ENCODE data around the gene HIRIP3. TPM values are rescaled to one million over a fixed set of nuclear protein-coding genes. Genes with fewer than 3 reads are reported as not detected.

HIRIP3 gene
- total and polyA plus RNA-seq, 2 experiments from 2014 or later: 3.2 to 11.9 TPM

GRCh38 chr16:29988346-29989075 is 6.9 kb downstream of the HIRIP3 start:
- no peak for DNase-seq
- H3K4me3 ChIP-seq: no peak overlapping the region
- H3K27ac ChIP-seq: no peak overlapping the region
- H3K79me2 ChIP-seq (ENCODE audit: insufficient read depth): 0 out of 2 replicates have a peak, but pooled peaks cover 6% of the 10 kb centered on the region
- H3K9me3 ChIP-seq (ENCODE audit: low read depth): no peaks in the 10 kb centered on the region
- H3K9ac ChIP-seq: no peak overlapping the region
- TF ChIP-seq EZH2 (IDR thresholded peaks at IDR 0.05; ENCODE audit: insufficient read depth, poor library complexity, severe bottlenecking) (no peak), EZH2phosphoT487 (IDR thresholded peaks at IDR 0.05; ENCODE audit: insufficient read depth, low read depth) (no peak)
- H3F3A ChIP-seq (ENCODE audit: insufficient read depth): peaks cover 13% of the 10 kb centered on the region; the same call in 1 of the 2 replicates
- no peak overlapping the region for H3K4me2 ChIP-seq (ENCODE audit: unreplicated experiment)
- no peak overlapping the region for H2AFZ ChIP-seq
- no peaks in the 10 kb centered on the region for H4K20me1 ChIP-seq (ENCODE audit: insufficient read depth)
- no peaks in the 10 kb centered on the region for H3K4me1 ChIP-seq (ENCODE audit: insufficient read depth)
- no peaks in the 10 kb centered on the region for H3K27me3 ChIP-seq (replicated peaks; ENCODE audit: insufficient read depth)
- H3K9me2 ChIP-seq (ENCODE audit: insufficient read depth): no peaks in the 10 kb centered on the region
- H3K36me3 ChIP-seq (ENCODE audit: low read depth): peaks cover 21% of the 10 kb centered on the region; the same call in 1 of the 2 replicates
- WGBS, 2 experiments (ENCODE audit: low coverage in 1 of 2, low lambda C conversion rate in 2 of 2, missing lambda C conversion rate in 2 of 2): 82 to 84% methylated on average over 17 of the region's 17 CpGs
- in situ Hi-C loops (cut with MboI): no loop called here

DNA sequence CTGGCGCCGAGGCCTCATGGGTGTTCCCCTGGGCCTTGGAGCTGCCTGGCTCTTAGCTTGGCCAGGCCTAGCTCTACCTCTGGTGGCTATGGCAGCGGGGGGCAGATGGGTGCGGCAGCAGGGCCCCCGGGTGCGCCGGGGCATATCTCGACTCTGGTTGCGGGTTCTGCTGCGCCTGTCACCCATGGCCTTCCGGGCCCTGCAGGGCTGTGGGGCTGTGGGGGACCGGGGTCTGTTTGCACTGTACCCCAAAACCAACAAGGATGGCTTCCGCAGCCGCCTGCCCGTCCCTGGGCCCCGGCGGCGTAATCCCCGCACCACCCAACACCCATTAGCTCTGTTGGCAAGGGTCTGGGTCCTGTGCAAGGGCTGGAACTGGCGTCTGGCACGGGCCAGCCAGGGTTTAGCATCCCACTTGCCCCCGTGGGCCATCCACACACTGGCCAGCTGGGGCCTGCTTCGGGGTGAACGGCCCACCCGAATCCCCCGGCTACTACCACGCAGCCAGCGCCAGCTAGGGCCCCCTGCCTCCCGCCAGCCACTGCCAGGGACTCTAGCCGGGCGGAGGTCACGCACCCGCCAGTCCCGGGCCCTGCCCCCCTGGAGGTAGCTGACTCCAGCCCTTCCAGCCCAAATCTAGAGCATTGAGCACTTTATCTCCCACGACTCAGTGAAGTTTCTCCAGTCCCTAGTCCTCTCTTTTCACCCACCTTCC is 7.9 kb downstream of the HIRIP3 start:
- peaks cover 6% of the 10 kb centered on the region; the same call in 1 of the 2 replicates for H3F3A ChIP-seq (ENCODE audit: insufficient read depth)
- no peak overlapping the region for H3K9ac ChIP-seq
- WGBS, 2 experiments (ENCODE audit: low coverage in 1 of 2, low lambda C conversion rate in 2 of 2, missing lambda C conversion rate in 2 of 2): 97 to 99% methylated on average over 28 to 35 of the region's 35 CpGs
- H3K9me3 ChIP-seq (ENCODE audit: low read depth): no peaks in the 10 kb centered on the region
- no peak overlapping the region for H3K4me3 ChIP-seq
- H4K20me1 ChIP-seq (ENCODE audit: insufficient read depth): no peaks in the 10 kb centered on the region
- H3K27me3 ChIP-seq (replicated peaks; ENCODE audit: insufficient read depth): no peaks in the 10 kb centered on the region
- no peak overlapping the region for H3K27ac ChIP-seq
- H3K4me2 ChIP-seq (ENCODE audit: unreplicated experiment): no peak overlapping the region
- H3K4me1 ChIP-seq (ENCODE audit: insufficient read depth): no peaks in the 10 kb centered on the region
- in situ Hi-C loops (cut with MboI): no loop called here
- H2AFZ ChIP-seq: no peak overlapping the region
- no peak for TF ChIP-seq EZH2phosphoT487 (IDR thresholded peaks at IDR 0.05; ENCODE audit: insufficient read depth, low read depth)
- no peak for TF ChIP-seq EZH2 (IDR thresholded peaks at IDR 0.05; ENCODE audit: insufficient read depth, poor library complexity, severe bottlenecking)
- no peak for DNase-seq
- 0 out of 2 replicates have a peak, but pooled peaks cover 6% of the 10 kb centered on the region for H3K79me2 ChIP-seq (ENCODE audit: insufficient read depth)
- H3K36me3 ChIP-seq (ENCODE audit: low read depth): peaks cover 21% of the 10 kb centered on the region; the same call in 1 of the 2 replicates
- H3K9me2 ChIP-seq (ENCODE audit: insufficient read depth): no peaks in the 10 kb centered on the region

- in situ Hi-C loops (cut with MboI): no loop called here
- 100% methylated on average over 4 to 5 of the region's 5 CpGs for WGBS, 2 experiments (ENCODE audit: low coverage in 1 of 2, low lambda C conversion rate in 2 of 2, missing lambda C conversion rate in 2 of 2)
- Histone ChIP-seq H3K36me3 (ENCODE audit: low read depth) (peaks cover 24% of the 10 kb centered on the region; the same call in 1 of the 2 replicates), H3K9ac (no peak overlapping the region), H3K27me3 (replicated peaks; ENCODE audit: insufficient read depth) (no peaks in the 10 kb centered on the region), H3K9me2 (ENCODE audit: insufficient read depth) (no peaks in the 10 kb centered on the region), H3K9me3 (ENCODE audit: low read depth) (no peaks in the 10 kb centered on the region), H4K20me1 (ENCODE audit: insufficient read depth) (no peaks in the 10 kb centered on the region), H3K27ac (no peak overlapping the region), H3K4me2 (ENCODE audit: unreplicated experiment) (no peak overlapping the region), H2AFZ (no peak overlapping the region), H3K4me3 (no peak overlapping the region), H3F3A (ENCODE audit: insufficient read depth) (peaks cover 6% of the 10 kb centered on the region; the same call in 1 of the 2 replicates), H3K4me1 (ENCODE audit: insufficient read depth) (no peaks in the 10 kb centered on the region), H3K79me2 (ENCODE audit: insufficient read depth) (0 out of 2 replicates have a peak, but pooled peaks cover 6% of the 10 kb centered on the region)
- DNase-seq: no peak
- TF ChIP-seq EZH2phosphoT487 (IDR thresholded peaks at IDR 0.05; ENCODE audit: insufficient read depth, low read depth) (no peak), EZH2 (IDR thresholded peaks at IDR 0.05; ENCODE audit: insufficient read depth, poor library complexity, severe bottlenecking) (no peak)
Measured at GRCh38 chr16:29986931-29987330, 8.5 kb downstream of the HIRIP3 start.

DNA sequence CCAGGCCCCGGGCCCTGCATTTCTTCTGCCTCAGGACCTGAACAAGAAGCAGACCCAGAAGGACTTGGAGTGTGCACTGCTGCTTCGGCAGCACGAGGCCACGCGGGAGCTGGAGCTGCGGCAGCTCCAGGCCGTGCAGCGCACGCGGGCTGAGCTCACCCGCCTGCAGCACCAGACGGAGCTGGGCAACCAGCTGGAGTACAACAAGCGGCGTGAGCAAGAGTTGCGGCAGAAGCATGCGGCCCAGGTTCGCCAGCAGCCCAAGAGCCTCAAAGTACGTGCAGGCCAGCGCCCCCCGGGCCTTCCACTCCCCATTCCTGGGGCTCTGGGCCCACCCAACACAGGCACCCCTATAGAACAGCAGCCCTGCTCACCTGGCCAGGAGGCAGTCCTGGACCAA is 9.2 kb downstream of the HIRIP3 start:
- H3K27ac ChIP-seq: no peak overlapping the region
- no peaks in the 10 kb centered on the region for H3K27me3 ChIP-seq (replicated peaks; ENCODE audit: insufficient read depth)
- H3K4me2 ChIP-seq (ENCODE audit: unreplicated experiment): no peak overlapping the region
- H2AFZ ChIP-seq: no peak overlapping the region
- H3K9me3 ChIP-seq (ENCODE audit: low read depth): no peaks in the 10 kb centered on the region
- H3F3A ChIP-seq (ENCODE audit: insufficient read depth): peaks cover 6% of the 10 kb centered on the region; the same call in 1 of the 2 replicates
- H3K9me2 ChIP-seq (ENCODE audit: insufficient read depth): no peaks in the 10 kb centered on the region
- in situ Hi-C loops (cut with MboI): no loop called here
- H3K79me2 ChIP-seq (ENCODE audit: insufficient read depth): 0 out of 2 replicates have a peak, but pooled peaks cover 6% of the 10 kb centered on the region
- H3K9ac ChIP-seq: no peak overlapping the region
- H3K36me3 ChIP-seq (ENCODE audit: low read depth): peaks cover 31% of the 10 kb centered on the region; the same call in 1 of the 2 replicates
- H4K20me1 ChIP-seq (ENCODE audit: insufficient read depth): no peaks in the 10 kb centered on the region
- WGBS, 2 experiments (ENCODE audit: low coverage in 1 of 2, low lambda C conversion rate in 2 of 2, missing lambda C conversion rate in 2 of 2): 97 to 100% methylated on average over 20 of the region's 20 CpGs
- DNase-seq: no peak
- H3K4me3 ChIP-seq: no peak overlapping the region
- no peak for TF ChIP-seq EZH2 (IDR thresholded peaks at IDR 0.05; ENCODE audit: insufficient read depth, poor library complexity, severe bottlenecking)
- TF ChIP-seq EZH2phosphoT487 (IDR thresholded peaks at IDR 0.05; ENCODE audit: insufficient read depth, low read depth): no peak
- no peaks in the 10 kb centered on the region for H3K4me1 ChIP-seq (ENCODE audit: insufficient read depth)

All from GM23248 (cell line).